ENCODE data around the gene ITGBL1. TPM values are rescaled to one million over a fixed set of nuclear protein-coding genes. Genes with fewer than 3 reads are reported as not detected.

The ITGBL1 gene
- total and polyA plus RNA-seq, 2 experiments from 2014 or later: 0.29 TPM; not detected in 1

DNA sequence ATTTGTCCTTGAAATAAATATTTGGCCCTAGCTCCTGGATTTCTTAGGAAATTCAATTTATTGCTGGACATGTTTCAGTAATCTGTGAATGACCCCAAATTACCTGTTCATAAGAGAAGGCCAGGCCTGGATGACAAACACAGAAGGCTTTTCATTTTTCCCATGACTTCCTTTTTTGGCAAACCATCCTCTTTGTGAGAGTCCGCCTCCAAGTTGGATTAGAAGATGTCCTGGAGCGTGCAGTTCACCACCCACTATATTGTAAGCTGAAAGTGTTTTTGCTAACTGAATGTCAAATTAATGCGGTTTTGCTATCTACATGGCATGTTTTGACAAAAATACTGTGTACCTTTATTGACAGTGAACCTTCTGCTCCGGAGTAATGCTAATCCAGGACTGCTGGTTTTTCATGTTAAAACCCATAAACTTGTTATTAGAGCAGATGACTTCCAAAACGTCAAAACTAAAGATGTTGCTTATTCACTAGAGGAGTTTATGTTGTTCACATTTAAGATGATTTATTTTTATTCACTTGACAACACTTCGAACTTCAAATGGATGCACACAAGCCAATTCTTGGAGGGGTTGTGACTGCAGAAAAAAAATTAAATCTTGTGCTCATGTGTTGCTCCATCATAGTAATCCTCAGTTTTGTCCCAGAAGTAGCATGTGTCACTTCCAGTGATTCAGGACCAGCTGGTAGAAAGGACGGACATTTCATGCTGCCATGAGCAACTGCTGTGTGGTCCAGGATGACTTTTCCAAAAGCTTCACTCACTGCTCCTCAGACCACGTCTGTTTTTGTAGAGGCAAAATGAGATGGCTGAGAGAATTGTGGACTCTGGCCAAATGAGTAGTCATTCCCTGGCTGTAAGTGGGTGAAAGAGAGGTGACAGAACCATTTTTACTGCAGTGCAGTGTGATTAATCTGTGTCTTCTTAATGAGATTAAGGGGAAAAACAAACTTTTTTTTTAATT is 71.0 kb downstream of the ITGBL1 start (continued):
- TF ChIP-seq, protein P1, sequence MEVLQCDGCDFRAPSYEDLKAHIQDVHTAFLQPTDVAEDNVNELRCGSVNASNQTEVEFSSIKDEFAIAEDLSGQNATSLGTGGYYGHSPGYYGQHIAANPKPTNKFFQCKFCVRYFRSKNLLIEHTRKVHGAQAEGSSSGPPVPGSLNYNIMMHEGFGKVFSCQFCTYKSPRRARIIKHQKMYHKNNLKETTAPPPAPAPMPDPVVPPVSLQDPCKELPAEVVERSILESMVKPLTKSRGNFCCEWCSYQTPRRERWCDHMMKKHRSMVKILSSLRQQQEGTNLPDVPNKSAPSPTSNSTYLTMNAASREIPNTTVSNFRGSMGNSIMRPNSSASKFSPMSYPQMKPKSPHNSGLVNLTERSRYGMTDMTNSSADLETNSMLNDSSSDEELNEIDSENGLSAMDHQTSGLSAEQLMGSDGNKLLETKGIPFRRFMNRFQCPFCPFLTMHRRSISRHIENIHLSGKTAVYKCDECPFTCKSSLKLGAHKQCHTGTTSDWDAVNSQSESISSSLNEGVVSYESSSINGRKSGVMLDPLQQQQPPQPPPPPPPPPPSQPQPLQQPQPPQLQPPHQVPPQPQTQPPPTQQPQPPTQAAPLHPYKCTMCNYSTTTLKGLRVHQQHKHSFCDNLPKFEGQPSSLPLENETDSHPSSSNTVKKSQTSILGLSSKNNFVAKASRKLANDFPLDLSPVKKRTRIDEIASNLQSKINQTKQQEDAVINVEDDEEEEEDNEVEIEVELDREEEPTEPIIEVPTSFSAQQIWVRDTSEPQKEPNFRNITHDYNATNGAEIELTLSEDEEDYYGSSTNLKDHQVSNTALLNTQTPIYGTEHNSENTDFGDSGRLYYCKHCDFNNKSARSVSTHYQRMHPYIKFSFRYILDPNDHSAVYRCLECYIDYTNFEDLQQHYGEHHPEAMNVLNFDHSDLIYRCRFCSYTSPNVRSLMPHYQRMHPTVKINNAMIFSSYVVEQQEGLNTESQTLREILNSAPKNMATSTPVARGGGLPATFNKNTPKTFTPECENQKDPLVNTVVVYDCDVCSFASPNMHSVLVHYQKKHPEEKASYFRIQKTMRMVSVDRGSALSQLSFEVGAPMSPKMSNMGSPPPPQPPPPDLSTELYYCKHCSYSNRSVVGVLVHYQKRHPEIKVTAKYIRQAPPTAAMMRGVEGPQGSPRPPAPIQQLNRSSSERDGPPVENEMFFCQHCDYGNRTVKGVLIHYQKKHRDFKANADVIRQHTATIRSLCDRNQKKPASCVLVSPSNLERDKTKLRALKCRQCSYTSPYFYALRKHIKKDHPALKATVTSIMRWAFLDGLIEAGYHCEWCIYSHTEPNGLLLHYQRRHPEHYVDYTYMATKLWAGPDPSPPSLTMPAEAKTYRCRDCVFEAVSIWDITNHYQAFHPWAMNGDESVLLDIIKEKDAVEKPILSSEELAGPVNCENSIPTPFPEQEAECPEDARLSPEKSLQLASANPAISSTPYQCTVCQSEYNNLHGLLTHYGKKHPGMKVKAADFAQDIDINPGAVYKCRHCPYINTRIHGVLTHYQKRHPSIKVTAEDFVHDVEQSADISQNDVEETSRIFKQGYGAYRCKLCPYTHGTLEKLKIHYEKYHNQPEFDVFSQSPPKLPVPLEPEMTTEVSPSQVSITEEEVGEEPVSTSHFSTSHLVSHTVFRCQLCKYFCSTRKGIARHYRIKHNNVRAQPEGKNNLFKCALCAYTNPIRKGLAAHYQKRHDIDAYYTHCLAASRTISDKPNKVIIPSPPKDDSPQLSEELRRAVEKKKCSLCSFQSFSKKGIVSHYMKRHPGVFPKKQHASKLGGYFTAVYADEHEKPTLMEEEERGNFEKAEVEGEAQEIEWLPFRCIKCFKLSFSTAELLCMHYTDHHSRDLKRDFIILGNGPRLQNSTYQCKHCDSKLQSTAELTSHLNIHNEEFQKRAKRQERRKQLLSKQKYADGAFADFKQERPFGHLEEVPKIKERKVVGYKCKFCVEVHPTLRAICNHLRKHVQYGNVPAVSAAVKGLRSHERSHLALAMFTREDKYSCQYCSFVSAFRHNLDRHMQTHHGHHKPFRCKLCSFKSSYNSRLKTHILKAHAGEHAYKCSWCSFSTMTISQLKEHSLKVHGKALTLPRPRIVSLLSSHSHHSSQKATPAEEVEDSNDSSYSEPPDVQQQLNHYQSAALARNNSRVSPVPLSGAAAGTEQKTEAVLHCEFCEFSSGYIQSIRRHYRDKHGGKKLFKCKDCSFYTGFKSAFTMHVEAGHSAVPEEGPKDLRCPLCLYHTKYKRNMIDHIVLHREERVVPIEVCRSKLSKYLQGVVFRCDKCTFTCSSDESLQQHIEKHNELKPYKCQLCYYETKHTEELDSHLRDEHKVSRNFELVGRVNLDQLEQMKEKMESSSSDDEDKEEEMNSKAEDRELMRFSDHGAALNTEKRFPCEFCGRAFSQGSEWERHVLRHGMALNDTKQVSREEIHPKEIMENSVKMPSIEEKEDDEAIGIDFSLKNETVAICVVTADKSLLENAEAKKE (CRISPR knock-in tag; IDR thresholded peaks at IDR 0.05): no peak

DNA sequence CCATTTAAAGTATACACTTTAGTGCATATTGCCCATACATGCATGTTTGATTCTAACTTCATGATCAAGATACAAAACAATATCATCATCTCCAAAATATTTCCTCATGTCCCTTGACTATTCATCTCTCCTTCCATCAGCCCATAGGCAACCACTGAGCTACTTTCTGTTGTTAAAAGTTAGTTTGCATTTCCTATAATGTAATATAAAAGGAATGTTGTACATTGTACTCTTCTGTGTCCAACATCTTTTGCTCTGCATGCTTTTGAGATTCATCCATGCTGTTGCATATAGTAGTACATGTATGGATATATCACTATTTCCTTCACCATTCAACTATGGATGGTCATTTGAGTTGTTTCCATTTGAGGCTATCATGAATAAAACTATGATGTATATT is 74.7 kb downstream of the ITGBL1 start:
- Histone ChIP-seq H3F3A (replicated peaks; ENCODE audit: low read depth) (no peaks in the 10 kb centered on the region), H3K27ac (ENCODE audit: low read depth) (no peak overlapping the region), H3K9me2 (ENCODE audit: insufficient read depth) (no peaks in the 10 kb centered on the region), H3K4me1 (ENCODE audit: insufficient read depth) (no peaks in the 10 kb centered on the region), H4K20me1 (replicated peaks; ENCODE audit: insufficient read depth) (no peaks in the 10 kb centered on the region), H2AFZ (no peak overlapping the region), H3K4me2 (no peak overlapping the region), H3K79me2 (replicated peaks; ENCODE audit: insufficient read depth) (no peaks in the 10 kb centered on the region), H3K36me3 (ENCODE audit: insufficient read depth) (no peaks in the 10 kb centered on the region), H3K4me3 (no peak overlapping the region), H3K27me3 (ENCODE audit: insufficient read depth) (no peaks in the 10 kb centered on the region)
- no peaks in the 10 kb centered on the region for H3K4me1 Mint-ChIP-seq
- DNase-seq (ENCODE audit: low spot score) (no peak), ATAC-seq (no peak)
- no peak overlapping the region for H3K27ac Mint-ChIP-seq
- TF ChIP-seq ZNF114 (CRISPR knock-in tag; IDR thresholded peaks at IDR 0.05) (no peak), STAT1 (IDR thresholded peaks at IDR 0.05; ENCODE audit: unreplicated experiment) (no peak), ZNF331 (CRISPR knock-in tag; IDR thresholded peaks at IDR 0.05; ENCODE audit: low read depth) (no peak)
- H3K9me3 Mint-ChIP-seq: no peaks in the 10 kb centered on the region
- no peaks in the 10 kb centered on the region for H3K36me3 Mint-ChIP-seq (ENCODE audit: low read depth)
- H3K27me3 Mint-ChIP-seq (ENCODE audit: insufficient read depth, low read depth, poor library complexity): no peaks in the 10 kb centered on the region
- no peak overlapping the region for H3K4me3 Mint-ChIP-seq

Measured in GM23338 (cell line).